ENCODE data around the gene WDR75. TPM values are rescaled to one million over a fixed set of nuclear protein-coding genes. Genes with fewer than 3 reads are reported as not detected.

WDR75 gene
- total and polyA plus RNA-seq, 9 of the 15 experiments (the other 6 are each of a cell fraction or from before 2014, with no cell fraction given), result 50.9 to 111 (median 76.4) TPM

- TF ChIP-seq XRCC3 (IDR thresholded peaks at IDR 0.05) (no peak), E2F3 (CRISPR knock-in tag; IDR thresholded peaks at IDR 0.05) (no peak), SP1 (CRISPR knock-in tag; IDR thresholded peaks at IDR 0.05) (no peak), MYNN (IDR thresholded peaks at IDR 0.05) (no peak), MYNN (CRISPR knock-in tag; IDR thresholded peaks at IDR 0.05) (no peak), NR2C1 (IDR thresholded peaks at IDR 0.05) (no peak), NR2C1 (tag; IDR thresholded peaks at IDR 0.05) (no peak), ZNF324 (CRISPR knock-in tag; IDR thresholded peaks at IDR 0.05) (no peak), ZNF12 (CRISPR knock-in tag; IDR thresholded peaks at IDR 0.05) (no peak), ATF3 (IDR thresholded peaks at IDR 0.05) (no peak), ATF3 (CRISPR knock-in tag; conservative IDR thresholded peaks at IDR 0.05) (no peak), U2AF1 (optimal IDR thresholded peaks at IDR 0.05; ENCODE audit: low read depth, low read length) (no peak), ZNF316 (IDR thresholded peaks at IDR 0.05) (peak; percentile 99), ZNF23 (CRISPR knock-in tag; IDR thresholded peaks at IDR 0.05) (no peak), ZNF3 (CRISPR knock-in tag; IDR thresholded peaks at IDR 0.05) (no peak), ZNF354B (CRISPR knock-in tag; IDR thresholded peaks at IDR 0.05) (no peak), ZNF24 (IDR thresholded peaks at IDR 0.05) (peak; percentile 98), ARID4B (CRISPR knock-in tag; IDR thresholded peaks at IDR 0.05) (no peak), TSHZ1 (CRISPR knock-in tag; IDR thresholded peaks at IDR 0.05) (no peak), SNAPC5 (CRISPR knock-in tag; IDR thresholded peaks at IDR 0.05) (no peak), ETV1 (tag; conservative IDR thresholded peaks at IDR 0.05; ENCODE audit: low read depth) (peak; percentile 55), CEBPB (tag; IDR thresholded peaks at IDR 0.05) (no peak; the same call in 1 of the 2 replicates), PHF20 (IDR thresholded peaks at IDR 0.05; ENCODE audit: partially characterized antibody) (no peak)
These were observed 75.3 kb downstream of the WDR75 start (continued) for GRCh38 chr2:189516546-189516945.
